HG03469 (cell line): ENCODE measurements around the gene LCE6A.

Source experiments
- ATAC-seq: cut with Tn5 transposase; IDR thresholded peaks from one replicate; pipeline ENCODE4 v1.9.1; 2021; ENCODE audit warnings: mild to moderate bottlenecking, moderate library complexity, moderate number of reproducible peaks; ENCODE audit not compliant: unreplicated experiment

Gene LCE6A

DNA sequence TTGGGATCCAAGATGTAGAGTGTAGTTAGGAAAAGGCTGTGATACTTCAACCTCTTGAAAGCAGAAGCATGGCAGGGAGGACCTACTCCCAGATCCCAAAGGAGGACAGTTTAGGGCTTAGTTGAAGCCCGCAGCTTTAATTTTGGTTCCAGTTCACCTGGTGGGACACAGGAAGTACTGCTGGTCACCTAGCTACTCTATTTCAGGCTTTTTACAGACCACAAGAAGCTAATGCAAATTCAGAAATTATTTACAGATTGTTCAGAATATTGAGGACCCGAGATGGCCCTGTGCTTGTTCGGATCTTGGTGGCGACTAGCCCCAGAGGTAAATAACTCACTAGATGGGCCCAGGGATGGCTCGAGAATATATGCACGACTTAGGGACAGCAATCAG lies 29.1 kb downstream of the LCE6A start:
- no peak for ATAC-seq

DNA sequence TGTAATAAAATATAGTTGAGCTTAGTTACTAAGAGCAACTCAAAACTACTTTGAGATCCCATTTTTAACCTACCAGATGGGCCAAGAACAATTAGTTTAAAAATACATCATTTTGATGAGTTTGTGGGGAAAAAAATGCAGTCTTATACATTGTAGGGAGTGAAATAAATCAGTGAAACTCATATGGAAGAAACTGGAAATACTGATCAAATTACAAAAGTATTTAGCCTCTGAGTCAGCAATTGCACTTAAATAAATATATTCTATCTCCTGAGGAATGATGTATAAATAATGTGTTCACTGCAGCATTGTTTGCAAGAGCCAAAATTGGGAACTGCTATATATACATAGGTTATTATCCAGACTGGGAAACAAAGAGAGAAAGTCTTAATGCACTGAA lies 30.8 kb downstream of the LCE6A start:
- no peak for ATAC-seq

DNA sequence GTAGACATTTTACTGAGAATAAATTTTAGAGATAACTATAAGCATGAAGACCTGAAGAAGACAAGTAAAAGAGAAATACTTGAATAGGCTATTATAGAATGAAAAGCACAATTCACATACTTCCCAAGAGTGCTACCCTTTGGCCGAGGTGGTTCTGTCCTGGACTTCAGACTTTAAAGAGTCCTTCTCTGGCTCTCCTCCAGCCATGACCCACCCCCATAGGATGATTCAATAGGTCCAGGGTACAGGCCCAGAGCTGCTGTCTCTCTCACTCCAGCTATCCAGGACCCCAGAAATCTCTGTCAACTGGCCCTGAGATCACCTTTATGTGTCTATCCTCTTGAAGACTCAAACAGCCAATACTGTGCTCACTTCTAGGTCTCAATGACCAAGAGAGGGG lies 34.2 kb downstream of the LCE6A start:
- no peak for ATAC-seq

DNA sequence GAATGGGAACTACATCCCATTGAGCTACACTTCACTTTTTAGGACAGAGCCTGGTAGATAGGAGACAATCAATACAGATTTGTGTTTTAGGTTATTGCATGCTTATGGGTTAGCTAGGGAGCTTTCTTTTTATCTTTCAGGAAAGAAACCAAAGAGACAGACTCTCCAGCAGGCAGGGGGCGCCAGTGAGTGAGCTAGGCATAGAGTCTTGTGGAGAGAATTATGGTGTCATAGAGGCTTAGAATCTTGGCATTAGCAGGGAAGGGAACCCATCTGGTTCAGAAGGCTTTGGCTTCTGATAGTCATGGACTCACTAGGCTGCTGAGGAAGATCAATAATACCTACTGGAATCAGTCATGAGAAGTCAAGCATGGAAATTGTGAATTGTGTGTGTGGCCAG lies 35.4 kb downstream of the LCE6A start, which contains the start of gene SMCP:
SMCP (plus strand) TSS at position 281 of the 400 bp plus-strand sequence. CDS start 6,101 bp downstream, outside the sequence.
- no peak for ATAC-seq

DNA sequence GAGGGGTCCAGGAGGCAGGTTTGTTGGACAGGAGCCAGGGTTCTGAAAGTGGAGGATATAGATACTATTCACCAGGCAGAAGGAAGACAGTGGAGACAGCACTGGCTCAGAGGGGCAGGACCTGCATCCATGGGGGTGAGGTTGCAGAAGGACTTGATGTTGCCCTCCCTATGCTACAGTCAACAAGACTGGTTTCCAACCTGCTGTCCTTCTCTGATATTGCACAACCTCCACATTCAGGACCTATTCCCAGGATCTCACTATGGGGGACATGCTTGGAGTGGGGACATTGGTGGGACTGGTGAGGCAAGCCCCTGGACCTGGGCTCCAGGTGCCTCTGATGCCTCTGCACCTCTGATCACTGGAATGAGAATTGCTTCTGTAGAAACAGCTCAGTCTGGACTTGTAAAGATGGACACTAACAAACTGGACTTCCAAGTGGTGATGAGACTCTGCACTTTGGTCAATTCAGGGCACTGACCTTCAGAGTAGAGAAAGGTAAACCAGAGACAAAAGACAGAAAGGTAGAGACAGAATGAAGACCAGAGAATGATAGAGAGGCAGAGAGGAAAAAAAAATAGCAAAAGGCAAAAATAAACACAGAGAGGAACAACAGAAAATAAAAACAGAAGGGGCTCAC lies 37.0 kb downstream of the LCE6A start:
- no peak for ATAC-seq

DNA sequence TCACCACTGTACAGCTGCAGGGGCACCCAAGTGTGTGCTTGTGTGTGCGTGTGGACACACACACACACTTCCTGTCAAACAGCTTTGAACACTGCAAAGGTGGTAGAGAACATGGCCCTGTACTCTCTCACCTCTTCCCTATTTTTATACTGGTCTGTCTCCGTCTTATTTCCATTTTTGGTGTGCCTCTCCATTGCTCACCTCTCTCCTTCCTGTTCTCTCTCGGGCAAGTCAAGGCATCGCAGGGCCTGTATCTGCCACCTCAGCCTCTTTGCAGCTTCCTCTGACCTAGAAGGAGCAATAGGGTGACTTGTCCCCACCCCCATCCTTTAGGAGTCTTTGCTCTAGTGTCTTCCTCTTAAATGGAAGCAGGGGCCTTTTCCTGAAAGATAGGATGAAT lies 37.7 kb downstream of the LCE6A start:
- no peak for ATAC-seq

DNA sequence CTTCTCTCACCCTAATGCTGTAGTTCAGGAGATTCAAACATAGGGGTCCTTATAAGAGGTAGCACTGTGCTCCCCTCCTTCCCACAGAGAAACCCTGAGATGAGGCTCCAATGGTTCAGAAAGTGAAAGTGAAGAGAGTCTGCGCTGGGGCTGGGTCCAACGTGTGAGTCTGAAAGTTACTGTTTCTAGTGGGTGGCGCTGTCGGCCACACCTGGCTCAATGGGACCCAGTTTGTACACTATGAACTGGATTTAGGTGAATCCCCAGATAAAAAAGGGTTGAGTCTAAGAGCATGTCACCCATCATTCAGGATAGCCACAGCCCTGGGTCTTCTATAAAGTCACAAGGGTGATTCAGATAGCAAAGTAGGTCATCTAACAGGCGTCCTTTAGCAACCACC lies 38.3 kb downstream of the LCE6A start:
- ATAC-seq, result no peak

DNA sequence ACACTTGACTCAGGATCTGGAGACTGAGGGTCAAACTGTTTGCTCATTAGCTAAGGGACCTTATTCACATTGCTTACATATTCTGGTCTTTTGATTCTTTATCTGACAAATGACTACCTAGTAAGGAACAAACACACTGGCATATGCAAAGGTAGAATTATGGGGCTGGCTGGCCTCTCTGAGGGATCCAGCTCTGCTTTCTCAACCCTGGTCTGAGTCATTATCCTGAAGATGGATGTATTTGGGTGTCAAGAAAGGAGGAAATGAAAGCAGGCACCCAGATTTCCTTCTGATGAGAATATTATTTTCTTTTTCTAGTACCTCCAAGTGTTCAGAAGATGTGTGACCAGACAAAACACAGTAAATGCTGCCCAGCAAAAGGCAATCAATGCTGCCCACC lies 41.4 kb downstream of the LCE6A start:
- ATAC-seq, result no peak

DNA sequence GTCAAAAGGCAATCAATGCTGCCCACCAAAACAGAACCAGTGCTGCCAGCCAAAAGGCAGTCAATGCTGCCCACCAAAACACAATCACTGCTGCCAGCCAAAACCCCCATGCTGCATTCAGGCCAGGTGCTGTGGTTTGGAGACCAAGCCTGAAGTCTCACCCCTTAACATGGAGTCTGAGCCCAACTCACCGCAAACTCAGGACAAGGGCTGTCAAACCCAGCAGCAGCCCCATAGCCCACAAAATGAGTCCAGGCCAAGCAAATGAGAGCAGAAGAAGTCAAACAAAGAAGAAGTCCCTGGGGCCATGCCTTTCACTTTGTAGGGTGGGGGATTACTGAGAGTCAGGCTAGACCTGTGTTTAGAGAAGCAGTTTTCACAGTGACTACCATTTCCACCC lies 41.9 kb downstream of the LCE6A start:
- no peak for ATAC-seq

DNA sequence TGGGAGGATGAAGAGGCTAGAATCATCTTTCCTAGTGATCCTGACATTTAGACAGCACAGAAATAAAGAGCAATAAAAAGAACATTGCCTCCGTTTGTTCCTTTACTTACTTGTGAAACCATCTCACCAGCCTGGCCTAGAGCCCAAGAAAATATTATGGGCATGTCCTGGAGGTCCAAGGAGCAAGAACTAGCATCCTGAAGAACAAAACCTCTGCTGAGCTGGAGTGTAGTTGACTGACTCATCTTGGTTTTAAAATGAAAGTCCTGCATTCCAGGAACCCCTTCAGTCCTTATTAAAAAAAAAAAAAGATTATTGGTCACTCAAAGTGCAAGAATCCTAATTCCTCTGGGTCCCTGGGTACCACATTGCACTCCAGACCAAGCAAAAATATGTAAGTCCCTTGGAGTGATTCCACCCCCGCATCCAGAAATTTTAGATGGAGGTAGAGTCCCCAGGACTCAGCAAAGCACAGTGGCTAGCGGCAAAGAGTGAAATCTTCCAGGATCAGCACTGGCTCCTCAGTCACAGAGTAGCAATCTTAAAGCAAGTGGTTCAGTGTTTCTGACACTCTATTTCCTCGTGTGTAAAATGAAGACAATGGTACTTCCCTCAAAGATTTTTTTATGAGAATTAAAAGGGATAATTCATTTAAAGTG lies 42.4 kb downstream of the LCE6A start:
- no peak for ATAC-seq

DNA sequence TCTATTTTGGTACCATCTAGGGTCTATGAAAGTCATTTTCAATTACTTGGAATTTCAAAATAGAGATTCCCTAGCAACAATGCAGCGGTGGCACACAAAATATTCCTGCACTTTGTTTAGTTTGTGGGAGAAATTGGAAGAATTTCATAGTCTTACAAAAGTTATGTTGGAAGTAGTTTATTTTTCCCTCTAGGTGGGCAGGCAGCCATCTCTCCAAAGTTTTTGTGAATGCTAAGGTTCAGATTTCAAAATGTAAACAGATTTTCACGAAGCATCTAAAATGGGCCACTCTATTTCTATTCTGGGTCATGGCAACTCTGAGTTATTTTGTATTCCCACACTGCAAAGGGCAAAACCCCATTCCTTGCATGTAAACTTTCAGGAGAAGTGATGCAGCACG lies 43.4 kb downstream of the LCE6A start:
- no peak for ATAC-seq

DNA sequence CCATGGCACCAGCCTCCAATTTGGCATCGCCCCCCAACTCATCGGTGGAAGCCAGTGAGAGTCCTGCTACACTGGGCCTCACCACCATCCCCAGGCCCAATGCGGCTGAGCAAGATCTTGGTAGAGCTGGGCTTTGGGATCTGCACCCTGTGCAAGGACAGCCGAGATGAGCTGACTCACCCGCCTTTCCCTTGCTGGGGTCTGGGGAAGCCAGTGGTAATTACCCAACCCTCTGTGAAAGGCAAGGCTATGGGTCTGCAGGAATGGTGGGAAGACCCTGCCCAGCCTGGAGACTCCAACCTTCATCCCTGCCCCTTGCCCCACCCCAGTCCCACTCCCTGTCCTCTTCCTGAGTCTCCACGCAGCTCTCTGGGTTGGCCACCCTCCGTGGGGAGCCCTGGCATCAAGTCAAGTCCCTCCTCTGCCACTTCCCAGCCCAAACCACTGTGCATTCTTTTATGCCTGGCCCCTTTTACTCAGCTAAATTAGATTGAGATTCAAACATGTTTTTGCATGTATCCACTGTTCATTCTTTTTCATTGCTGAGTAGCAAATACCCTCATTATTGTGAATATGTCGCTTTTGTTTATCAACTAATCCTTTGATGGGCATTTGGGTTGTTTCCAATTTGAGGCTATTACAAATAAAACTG lies 44.2 kb downstream of the LCE6A start:
- no peak for ATAC-seq

DNA sequence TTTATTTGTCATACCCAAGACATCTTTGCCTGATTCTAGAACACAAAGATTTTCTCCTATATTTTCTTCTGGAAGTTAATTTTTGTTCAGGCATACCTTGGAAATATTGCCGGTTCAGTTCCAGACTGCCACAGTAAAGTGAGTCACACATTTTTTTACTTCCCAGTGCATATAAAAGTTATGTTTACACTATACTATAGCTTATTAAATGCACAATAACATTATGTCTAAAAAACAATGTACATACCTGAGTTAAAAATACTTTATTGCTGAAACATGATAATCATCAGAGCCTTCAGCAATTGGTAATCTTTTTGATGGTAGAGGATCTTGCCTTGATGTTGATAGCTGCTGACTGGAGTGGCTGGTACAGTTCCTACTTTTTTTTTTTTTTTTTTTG lies 45.5 kb downstream of the LCE6A start:
- no peak for ATAC-seq
